Central memory CD8-positive, alpha-beta T cell (primary cell): Measurements from ENCODE around the gene RBMS3.

Experiments
- ATAC-seq: fragments of 150-1000 bp; cut with Tn5 transposase; replicated peaks from 2 replicates; pipeline ENCODE4 v1.10.0; 2022; ENCODE audit warnings: mild to moderate bottlenecking, moderate FRiP score, moderate number of reproducible peaks; ENCODE audit not compliant: poor library complexity, severe bottlenecking; ENCODE audit errors: extremely low read depth
- DNase-seq, 2 donors: peaks; one replicate each; pipeline ENCODE4 v3.0.0; 2021; ENCODE audit warnings: low spot score in 2 of 2
- H3K27ac Mint-ChIP-seq: one replicate; pipeline ENCODE4 v1.8.0; 2022; ENCODE audit warnings: low read depth, mild to moderate bottlenecking, moderate library complexity, mixed read lengths
- H3K27me3 Mint-ChIP-seq: one replicate; pipeline ENCODE4 v1.8.0; 2022; ENCODE audit warnings: mixed read lengths
- H3K36me3 Mint-ChIP-seq: one replicate; pipeline ENCODE4 v1.8.0; 2022; ENCODE audit warnings: mild to moderate bottlenecking, moderate library complexity, mixed read lengths; ENCODE audit not compliant: insufficient read depth
- H3K4me1 Mint-ChIP-seq: one replicate; pipeline ENCODE4 v1.8.0; 2022; ENCODE audit warnings: mixed read lengths
- H3K4me3 Mint-ChIP-seq: one replicate; pipeline ENCODE4 v1.8.0; 2022; ENCODE audit warnings: mild to moderate bottlenecking, moderate library complexity, mixed read lengths
- H3K9me3 Mint-ChIP-seq: one replicate; pipeline ENCODE4 v1.8.0; 2022; ENCODE audit warnings: mixed read lengths

Gene RBMS3

DNA sequence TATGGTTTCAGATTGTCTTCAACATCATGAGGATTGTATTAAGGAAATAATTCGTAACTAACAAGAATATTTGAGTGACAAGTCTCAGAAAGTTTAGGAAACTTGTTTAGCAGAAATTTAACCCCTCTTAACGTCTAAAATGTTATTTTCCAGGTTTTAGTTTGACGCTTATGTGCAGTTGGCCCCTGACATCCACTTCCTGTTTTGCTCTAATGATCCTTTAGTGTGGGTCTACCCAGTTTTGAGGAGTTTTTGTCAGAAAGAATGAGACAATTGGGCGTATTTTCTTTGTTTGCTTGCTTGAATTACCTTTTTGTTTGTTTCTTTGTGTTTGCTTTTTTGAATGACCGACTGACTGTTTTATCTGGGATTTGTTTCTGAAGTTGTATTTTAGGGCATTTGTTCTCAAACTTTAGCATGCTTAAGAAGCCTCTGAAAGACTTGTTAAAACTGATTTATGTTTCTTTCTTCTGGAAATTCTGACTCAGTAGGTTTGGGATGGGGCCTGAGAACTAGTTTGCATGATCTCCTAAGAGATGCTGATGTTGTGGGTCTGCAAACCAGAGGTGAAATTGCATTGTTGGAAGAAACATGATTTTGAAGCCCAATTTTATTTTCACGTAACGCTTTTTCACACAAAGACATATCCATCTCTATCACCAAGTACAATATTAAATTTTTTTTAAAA is 20.6 kb downstream of the RBMS3 start:
- H3K27me3 Mint-ChIP-seq: no peaks in the 10 kb centered on the region
- H3K4me1 Mint-ChIP-seq: no peaks in the 10 kb centered on the region
- DNase-seq (no peak), ATAC-seq (no peak)
- no peak overlapping the region for H3K27ac Mint-ChIP-seq
- peaks cover 6% of the 10 kb centered on the region for H3K9me3 Mint-ChIP-seq
- H3K36me3 Mint-ChIP-seq: peaks cover 1% of the 10 kb centered on the region
- no peak overlapping the region for H3K4me3 Mint-ChIP-seq

DNA sequence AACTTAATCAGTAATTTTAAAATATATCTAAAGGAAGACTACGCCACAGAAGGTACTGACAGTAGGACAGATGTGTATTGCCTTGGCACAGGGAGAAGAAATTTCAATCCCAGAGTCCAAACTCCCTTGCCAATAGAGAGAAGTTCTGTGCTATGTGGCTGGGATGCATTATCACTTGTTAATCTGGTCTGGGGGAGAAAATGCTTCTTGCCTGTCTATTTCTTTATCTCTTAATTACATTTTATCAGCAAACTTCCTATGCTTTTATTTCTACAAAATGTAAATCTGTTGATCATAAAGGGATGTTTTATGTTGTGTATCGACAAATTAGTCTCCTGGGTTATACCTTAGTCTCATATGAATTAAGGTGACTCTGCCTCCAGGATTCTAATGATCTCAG is 21.7 kb downstream of the RBMS3 start:
- Mint-ChIP-seq H3K36me3 (peaks cover 1% of the 10 kb centered on the region), H3K9me3 (peaks cover 6% of the 10 kb centered on the region), H3K4me1 (no peaks in the 10 kb centered on the region), H3K27me3 (no peaks in the 10 kb centered on the region), H3K27ac (no peak overlapping the region), H3K4me3 (no peak overlapping the region)
- no peak for ATAC-seq
- DNase-seq: no peak

DNA sequence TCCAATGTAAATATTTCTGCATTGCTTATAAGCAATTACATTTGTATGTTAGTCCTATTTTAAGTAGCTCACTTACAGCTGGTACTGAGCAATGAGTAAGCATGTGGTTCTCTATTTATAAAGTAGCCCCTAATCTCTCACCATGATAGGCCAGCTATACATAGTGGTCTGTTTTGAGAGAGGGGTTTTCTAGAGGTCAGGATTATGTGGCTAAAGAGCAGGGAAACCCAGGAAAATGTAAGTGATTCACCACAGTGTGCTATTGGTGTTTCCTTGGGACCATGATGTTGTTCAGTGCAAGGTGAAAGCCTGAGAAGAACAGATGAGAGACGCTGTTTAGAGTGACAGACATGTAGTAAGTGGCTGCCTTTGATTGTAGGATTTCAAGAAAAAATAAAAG is 26.4 kb downstream of the RBMS3 start:
- no peak overlapping the region for H3K27ac Mint-ChIP-seq
- ATAC-seq: no peak
- no peaks in the 10 kb centered on the region for H3K36me3 Mint-ChIP-seq
- peaks cover 13% of the 10 kb centered on the region for H3K9me3 Mint-ChIP-seq
- H3K4me1 Mint-ChIP-seq: no peaks in the 10 kb centered on the region
- H3K4me3 Mint-ChIP-seq: no peak overlapping the region
- no peak for DNase-seq
- H3K27me3 Mint-ChIP-seq: no peaks in the 10 kb centered on the region

DNA sequence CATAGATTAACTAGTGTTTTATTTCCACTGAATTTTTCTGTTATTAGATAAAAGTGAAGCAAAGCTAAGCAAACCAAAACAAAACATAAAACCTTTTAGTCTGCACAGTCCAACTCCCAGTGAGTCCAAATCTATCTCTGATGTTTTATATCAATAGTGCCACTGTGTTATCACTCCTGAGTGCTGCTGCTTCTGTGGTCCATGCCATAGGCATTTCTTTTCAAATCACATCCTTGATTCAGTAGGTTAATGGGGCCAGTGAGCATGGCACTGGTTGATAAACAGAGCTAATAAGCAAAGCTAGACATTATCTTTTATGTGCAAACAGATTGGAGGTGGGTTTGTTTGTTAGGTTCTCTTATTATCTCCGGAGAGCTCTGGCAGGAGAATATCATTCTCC is 30.0 kb downstream of the RBMS3 start:
- Mint-ChIP-seq H3K27me3 (no peaks in the 10 kb centered on the region), H3K4me1 (no peaks in the 10 kb centered on the region), H3K36me3 (no peaks in the 10 kb centered on the region), H3K27ac (no peak overlapping the region), H3K9me3 (peaks cover 20% of the 10 kb centered on the region), H3K4me3 (no peak overlapping the region)
- ATAC-seq (no peak), DNase-seq (no peak)

DNA sequence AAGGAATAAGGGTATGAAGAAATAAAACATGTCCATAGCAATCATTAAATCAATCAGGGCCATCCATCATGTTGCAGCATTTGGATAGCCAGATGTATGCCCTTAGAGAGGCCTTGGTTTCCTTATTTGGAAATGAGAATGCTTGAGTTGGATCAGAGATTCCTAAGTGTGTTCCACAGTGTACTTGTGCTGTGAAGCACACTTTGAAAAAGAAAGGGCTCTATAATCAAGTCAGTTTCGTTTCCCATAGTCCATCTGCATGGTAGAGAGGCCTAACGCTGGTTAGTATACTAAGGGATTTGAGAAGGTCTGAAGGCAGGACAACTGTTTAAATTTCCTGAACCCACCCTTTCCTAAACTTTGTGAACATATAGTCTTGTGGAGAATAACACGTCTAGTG is 30.9 kb downstream of the RBMS3 start:
- peaks cover 20% of the 10 kb centered on the region for H3K9me3 Mint-ChIP-seq
- no peak overlapping the region for H3K4me3 Mint-ChIP-seq
- DNase-seq (no peak), ATAC-seq (no peak)
- no peaks in the 10 kb centered on the region for H3K27me3 Mint-ChIP-seq
- H3K36me3 Mint-ChIP-seq: no peaks in the 10 kb centered on the region
- H3K4me1 Mint-ChIP-seq: no peaks in the 10 kb centered on the region
- no peak overlapping the region for H3K27ac Mint-ChIP-seq

DNA sequence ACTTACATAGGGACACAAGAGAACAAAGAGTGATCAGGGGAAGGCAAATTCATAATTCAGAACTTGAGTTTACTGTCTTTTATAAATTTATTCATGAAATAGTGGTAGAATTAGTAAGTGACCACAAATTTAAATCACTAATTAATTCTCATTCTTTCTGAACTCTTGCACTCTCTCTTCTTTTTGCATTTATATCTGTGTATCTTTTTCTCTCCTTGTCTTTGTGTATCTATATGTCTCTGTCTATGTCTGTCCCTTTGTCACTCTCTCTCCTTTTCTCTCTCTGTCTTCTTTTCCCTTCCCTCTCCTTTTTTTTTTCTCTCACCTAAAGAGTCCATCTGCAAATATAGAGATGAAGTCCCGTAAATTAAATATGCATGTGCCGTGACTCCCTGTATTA is 31.5 kb downstream of the RBMS3 start:
- ATAC-seq (no peak), DNase-seq (no peak)
- H3K36me3 Mint-ChIP-seq: no peaks in the 10 kb centered on the region
- H3K9me3 Mint-ChIP-seq: peaks cover 20% of the 10 kb centered on the region
- no peak overlapping the region for H3K4me3 Mint-ChIP-seq
- H3K27me3 Mint-ChIP-seq: no peaks in the 10 kb centered on the region
- H3K4me1 Mint-ChIP-seq: no peaks in the 10 kb centered on the region
- no peak overlapping the region for H3K27ac Mint-ChIP-seq

DNA sequence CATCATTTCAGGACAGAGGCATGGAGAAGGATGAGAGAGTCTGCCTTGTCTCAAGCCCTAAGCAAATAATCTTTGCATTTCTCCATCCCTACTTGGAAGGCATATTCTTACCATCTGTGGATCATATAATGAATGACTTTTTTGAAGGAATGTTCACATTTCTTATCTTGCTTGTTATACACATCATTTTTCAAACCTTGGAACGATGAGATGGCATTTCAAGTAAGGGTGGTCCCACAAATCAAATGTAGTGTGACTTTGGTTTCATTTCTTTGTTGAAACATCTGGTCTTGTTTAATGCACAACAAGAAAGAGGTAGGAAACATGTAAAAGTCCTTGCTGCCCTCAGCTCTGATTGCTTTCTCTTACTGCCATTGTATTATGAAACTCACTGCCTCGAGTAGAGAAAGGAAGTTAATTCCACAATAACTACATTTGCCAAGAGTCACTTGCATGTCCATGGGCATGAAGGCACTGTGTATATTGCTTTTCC is 32.1 kb downstream of the RBMS3 start:
- no peak for DNase-seq
- Mint-ChIP-seq H3K27ac (no peak overlapping the region), H3K36me3 (no peaks in the 10 kb centered on the region), H3K27me3 (no peaks in the 10 kb centered on the region), H3K4me1 (no peaks in the 10 kb centered on the region), H3K9me3 (peaks cover 20% of the 10 kb centered on the region), H3K4me3 (no peak overlapping the region)
- no peak for ATAC-seq

DNA sequence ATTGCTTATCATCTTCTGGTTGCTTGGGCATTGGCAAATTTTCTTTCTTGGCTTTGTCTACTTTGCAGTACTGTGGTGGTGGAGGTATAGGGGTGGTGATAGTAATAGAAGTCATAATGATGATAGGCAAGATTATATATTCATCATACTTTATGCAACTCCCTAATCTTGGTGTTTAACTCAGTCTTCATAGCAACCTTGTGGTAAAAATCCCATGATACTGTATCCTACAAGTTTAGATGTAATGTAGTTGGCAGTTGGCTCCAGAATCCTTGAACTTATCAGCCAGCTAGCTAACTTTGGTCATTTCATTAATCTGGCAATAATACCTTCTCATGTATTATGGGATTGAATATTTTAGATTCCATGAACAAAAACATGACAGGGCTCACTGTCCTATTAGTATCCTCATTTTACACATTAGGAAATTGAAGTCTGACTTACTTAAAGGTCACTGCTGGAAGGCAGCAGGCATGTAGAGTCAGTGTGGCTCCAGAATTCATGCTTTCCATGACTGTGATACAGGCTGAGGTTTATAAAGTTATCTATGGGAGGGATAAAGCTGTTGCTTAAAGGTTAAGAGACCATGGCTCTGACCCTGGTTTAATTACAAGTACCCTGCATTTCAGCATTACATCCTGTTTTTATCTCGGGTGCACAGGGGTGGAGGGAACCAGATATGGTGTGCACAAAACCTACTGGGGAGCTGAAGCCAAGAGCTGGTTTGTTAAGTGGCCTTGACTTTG is 33.3 kb downstream of the RBMS3 start:
- DNase-seq (no peak), ATAC-seq (no peak)
- Mint-ChIP-seq H3K36me3 (no peaks in the 10 kb centered on the region), H3K4me3 (no peak overlapping the region), H3K4me1 (no peaks in the 10 kb centered on the region), H3K27ac (no peak overlapping the region), H3K9me3 (peaks cover 23% of the 10 kb centered on the region), H3K27me3 (no peaks in the 10 kb centered on the region)

DNA sequence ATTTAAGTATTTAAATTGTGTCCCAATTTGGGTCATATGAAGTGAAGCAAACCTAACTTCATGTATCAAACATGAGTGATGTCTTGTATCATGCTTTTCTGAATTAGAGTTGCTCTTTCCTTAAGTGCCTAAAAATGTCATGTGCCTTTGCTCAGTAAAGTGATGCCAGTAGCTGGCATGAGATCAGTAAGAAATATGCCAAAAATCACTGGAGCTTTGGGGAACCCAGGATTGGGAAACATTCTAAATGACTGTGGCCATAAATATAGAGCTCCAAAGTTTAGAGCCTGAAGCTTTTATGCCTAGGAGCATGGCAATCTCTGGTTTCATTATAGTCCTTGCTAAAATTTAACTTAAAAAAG is 33.8 kb downstream of the RBMS3 start:
- Mint-ChIP-seq H3K27ac (no peak overlapping the region), H3K4me1 (no peaks in the 10 kb centered on the region), H3K9me3 (peaks cover 22% of the 10 kb centered on the region), H3K27me3 (no peaks in the 10 kb centered on the region), H3K36me3 (no peaks in the 10 kb centered on the region), H3K4me3 (no peak overlapping the region)
- ATAC-seq (no peak), DNase-seq (no peak)

DNA sequence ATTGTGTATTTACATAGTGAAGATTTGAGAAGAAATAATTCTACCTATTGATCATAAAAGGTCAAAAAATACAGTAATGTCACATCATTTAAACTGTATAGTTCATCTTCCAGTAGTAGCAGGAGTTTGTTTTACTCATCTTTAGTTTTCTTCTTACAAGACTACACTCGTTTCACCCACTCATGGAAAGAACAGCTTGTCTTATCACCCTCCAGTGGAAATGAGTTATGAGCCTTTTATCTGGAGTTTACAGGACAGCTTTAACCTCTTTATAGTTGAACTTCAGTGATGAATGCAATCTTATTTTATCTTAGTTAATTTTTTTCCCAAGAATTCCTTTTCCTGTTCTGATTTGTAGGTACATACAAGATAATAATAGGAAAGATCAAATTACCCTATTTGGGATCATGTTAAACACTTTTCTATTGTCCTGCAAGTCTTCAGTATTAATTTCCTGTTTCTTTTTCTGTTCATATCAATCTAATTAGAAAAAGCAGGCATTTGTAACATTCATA is 36.8 kb downstream of the RBMS3 start:
- H3K27ac Mint-ChIP-seq: no peak overlapping the region
- H3K9me3 Mint-ChIP-seq: peaks cover 10% of the 10 kb centered on the region
- no peak for ATAC-seq
- H3K4me3 Mint-ChIP-seq: no peak overlapping the region
- no peaks in the 10 kb centered on the region for H3K4me1 Mint-ChIP-seq
- no peaks in the 10 kb centered on the region for H3K27me3 Mint-ChIP-seq
- no peak for DNase-seq
- H3K36me3 Mint-ChIP-seq: no peaks in the 10 kb centered on the region

DNA sequence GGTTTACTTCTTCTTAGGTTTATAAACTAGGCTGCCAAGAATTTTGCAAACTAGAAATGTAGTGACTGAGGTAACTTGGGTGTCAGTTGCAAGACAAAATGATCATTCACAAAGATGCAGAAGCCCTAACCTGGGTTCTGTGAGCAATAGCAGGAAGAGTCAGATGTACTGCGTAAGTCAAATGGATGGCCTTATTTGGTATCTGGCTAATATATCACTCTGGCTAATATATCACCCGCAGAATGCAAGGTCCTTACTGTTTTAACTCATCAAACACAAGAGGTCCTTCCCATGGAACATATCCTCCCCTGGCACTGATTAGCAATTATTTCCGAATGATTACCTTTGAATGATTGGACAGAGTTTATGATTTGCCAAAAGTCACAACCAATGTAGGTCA is 37.4 kb downstream of the RBMS3 start:
- Mint-ChIP-seq H3K4me1 (no peaks in the 10 kb centered on the region), H3K27me3 (no peaks in the 10 kb centered on the region), H3K4me3 (no peak overlapping the region), H3K36me3 (no peaks in the 10 kb centered on the region), H3K27ac (no peak overlapping the region), H3K9me3 (peaks cover 7% of the 10 kb centered on the region)
- DNase-seq (no peak), ATAC-seq (no peak)

DNA sequence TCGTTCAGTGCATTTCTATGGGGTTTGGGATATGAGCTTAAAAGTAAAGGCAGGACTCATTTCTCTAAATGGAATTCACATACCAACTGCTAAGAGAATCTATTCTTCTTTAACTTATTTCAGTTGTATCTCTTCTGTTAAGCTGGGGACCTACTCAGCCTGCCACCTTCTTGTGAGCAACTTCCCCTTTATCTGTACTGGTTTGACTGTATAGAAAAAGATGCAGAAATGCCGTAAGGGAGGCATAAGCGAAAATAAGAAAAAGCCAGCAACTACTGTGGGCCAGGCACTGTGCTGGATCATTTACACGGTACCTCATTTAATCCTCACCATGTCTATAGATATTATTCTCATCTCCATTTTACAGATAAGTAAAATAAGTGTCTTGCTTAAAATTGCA is 38.4 kb downstream of the RBMS3 start:
- no peak overlapping the region for H3K4me3 Mint-ChIP-seq
- peaks cover 7% of the 10 kb centered on the region for H3K9me3 Mint-ChIP-seq
- no peaks in the 10 kb centered on the region for H3K27me3 Mint-ChIP-seq
- H3K36me3 Mint-ChIP-seq: no peaks in the 10 kb centered on the region
- H3K27ac Mint-ChIP-seq: no peak overlapping the region
- ATAC-seq: no peak
- H3K4me1 Mint-ChIP-seq: no peaks in the 10 kb centered on the region
- no peak for DNase-seq

DNA sequence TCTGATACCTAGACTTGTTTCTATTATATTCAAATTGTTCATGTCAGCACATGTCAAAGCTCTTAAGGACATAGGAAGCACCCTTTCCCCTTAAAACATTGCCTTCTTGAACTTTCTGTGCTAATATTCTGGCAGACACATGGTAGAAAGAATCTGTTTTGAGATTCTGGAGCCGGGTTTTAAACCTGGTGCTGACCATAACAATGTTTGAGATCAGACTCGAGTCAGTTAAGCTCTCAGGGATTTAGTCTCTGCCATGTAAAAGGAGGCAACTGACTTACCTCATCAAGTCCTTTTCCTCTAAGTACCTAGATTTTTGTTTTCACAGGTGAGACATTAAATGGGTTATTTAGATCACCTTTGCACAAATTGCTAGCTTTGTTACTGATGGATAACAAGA is 38.9 kb downstream of the RBMS3 start:
- Mint-ChIP-seq H3K9me3 (peaks cover 7% of the 10 kb centered on the region), H3K27me3 (no peaks in the 10 kb centered on the region), H3K4me3 (no peak overlapping the region), H3K4me1 (no peaks in the 10 kb centered on the region), H3K27ac (no peak overlapping the region), H3K36me3 (no peaks in the 10 kb centered on the region)
- no peak for DNase-seq
- ATAC-seq: no peak
